Hepatocyte (in vitro differentiated cells): Measurements from ENCODE around the gene ZDHHC7.

ENCODE experiments used
- EZH2 ChIP-seq: fragments of 200-600 bp; sonication (generic); IDR thresholded peaks from 2 replicates; pipeline ENCODE4 v1.6.1; 2016; ENCODE audit warnings: antibody characterized with exemption, mild to moderate bottlenecking, borderline replicate concordance
- EZH2phosphoT487 ChIP-seq: fragments of 200-600 bp; sonication (generic); IDR thresholded peaks from one replicate; pipeline ENCODE4 v1.6.1; 2018; ENCODE audit warnings: antibody characterized with exemption, mild to moderate bottlenecking, low read depth, moderate library complexity; ENCODE audit not compliant: unreplicated experiment, severe bottlenecking
- TF ChIP-seq, protein P1 (sequence below): fragments of 200-600 bp; sonication (generic); IDR thresholded peaks from 2 replicates; pipeline ENCODE4 v1.5.1; 2016; ENCODE audit warnings: antibody characterized with exemption, mild to moderate bottlenecking; ENCODE audit not compliant: poor library complexity

DNA sequence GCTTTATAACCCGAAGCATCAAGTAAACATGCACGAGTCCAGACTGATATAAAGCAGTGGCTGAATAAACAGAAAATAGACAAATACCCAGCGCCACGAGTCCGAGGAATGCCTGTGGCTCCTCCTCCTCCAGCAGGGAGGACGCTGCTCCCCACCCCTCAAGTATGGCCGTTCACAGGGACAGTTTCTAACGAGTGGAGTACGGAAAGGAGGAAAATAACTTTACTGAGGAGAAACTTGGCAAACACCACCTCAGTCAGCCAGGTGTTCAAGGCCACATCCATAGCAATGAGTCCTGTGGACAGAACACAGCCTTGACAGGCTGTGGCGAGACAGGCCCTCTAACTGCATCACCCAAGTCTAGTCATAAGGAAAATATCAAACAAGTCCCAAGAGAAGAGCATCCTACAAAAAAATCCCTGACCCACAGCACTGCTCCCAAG lies 9.2 kb downstream of the ZDHHC7 start:
- TF ChIP-seq, protein P1, sequence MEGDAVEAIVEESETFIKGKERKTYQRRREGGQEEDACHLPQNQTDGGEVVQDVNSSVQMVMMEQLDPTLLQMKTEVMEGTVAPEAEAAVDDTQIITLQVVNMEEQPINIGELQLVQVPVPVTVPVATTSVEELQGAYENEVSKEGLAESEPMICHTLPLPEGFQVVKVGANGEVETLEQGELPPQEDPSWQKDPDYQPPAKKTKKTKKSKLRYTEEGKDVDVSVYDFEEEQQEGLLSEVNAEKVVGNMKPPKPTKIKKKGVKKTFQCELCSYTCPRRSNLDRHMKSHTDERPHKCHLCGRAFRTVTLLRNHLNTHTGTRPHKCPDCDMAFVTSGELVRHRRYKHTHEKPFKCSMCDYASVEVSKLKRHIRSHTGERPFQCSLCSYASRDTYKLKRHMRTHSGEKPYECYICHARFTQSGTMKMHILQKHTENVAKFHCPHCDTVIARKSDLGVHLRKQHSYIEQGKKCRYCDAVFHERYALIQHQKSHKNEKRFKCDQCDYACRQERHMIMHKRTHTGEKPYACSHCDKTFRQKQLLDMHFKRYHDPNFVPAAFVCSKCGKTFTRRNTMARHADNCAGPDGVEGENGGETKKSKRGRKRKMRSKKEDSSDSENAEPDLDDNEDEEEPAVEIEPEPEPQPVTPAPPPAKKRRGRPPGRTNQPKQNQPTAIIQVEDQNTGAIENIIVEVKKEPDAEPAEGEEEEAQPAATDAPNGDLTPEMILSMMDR, result no peak
- TF ChIP-seq EZH2phosphoT487 (no peak), EZH2 (no peak)
